Measurements from ENCODE around the gene FBXL4. TPM values are rescaled to one million over a fixed set of nuclear protein-coding genes. Genes with fewer than 3 reads are reported as not detected.

FBXL4 gene
- total RNA-seq, 1 donor from 2014 or later, result 11.8 TPM

GRCh38 chr6:98827295-98828159, 120.2 kb downstream of the FBXL4 start:
- no peak for DNase-seq (ENCODE audit: low read depth)

DNA sequence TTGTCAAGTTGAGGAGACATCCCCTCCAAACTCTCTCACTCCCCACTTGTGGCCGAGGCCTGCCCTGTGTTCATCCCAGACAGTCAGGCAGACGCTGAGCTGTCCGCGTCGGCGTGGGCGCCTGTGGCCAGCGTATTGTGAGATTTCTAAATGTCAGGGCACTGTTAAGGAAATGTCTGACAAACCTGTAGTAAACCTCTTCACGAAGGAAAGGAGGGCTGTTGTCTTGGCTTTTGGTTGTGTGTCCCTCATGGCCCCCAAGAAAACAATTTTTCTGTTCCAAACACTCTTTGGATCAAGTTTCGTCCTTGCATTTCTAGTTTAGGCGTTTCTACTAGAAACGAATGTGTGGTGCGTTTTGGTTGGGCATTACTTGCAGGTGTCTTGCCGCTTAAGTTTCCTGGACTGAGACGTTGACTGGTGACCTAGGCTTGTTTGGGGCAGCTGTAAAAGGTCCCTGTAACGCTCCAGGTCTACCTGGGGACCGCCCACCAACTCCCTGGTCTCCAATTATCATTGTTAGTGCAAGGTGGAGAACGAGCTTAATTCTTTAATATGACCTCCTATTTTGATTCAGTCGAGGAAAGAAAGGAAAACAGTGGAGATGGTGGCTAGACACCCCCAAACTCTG, 122.0 kb downstream of the FBXL4 start:
- no peak for DNase-seq (ENCODE audit: low read depth)

- no peak for DNase-seq (ENCODE audit: low read depth)
Measured at GRCh38 chr6:98824902-98825599, 122.7 kb downstream of the FBXL4 start.

DNA sequence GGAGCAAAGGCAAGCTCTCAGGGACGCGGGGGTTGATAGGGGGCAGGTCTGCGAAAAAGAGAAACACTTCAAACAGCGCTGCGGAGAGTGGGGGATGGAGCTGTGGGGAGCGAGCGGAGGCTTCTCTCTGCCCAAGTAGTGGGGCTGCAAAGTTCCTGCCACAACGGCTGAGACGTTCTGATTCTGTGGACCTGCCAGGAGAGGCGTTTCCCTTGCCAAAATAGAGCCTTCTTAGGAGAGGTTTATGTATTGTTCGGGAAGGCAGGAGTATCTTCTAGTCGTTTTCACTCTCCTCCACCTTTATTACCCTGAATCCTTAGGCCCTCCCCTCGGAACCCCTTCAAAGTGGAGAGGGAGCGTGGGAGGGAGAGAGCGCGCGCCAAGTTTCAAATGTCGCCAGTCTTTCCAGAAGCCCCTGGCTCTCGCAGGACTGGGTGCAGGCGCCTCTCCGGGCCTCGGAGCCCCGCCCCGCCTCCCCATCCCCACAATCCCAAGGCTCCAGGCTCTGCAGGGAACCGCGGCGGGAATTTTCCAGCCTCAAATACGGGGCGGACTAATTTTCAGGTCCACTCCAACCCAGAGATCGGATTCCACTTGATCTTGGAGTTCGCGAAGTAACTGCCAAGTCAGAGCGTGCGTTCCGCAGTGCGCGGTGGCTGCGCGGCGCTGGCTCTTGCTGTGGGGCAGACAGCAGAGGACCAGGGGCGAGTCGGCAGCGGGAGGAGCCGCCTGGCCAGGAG, 123.4 kb downstream of the FBXL4 start:
- no peak for DNase-seq (ENCODE audit: low read depth)

- no peak for DNase-seq (ENCODE audit: low read depth)
Measured at GRCh38 chr6:98823428-98824161, 124.2 kb downstream of the FBXL4 start.

- DNase-seq (ENCODE audit: low read depth), result peak; percentile 30
Measured at GRCh38 chr6:98821756-98822405, 125.9 kb downstream of the FBXL4 start.

Other genes starting within 250 kb of the FBXL4 start
- gene POU3F2, start 113.4 kb downstream of the FBXL4 start, total RNA-seq, result 0.19 TPM in 1 of 2 replicates, not detected in the other